ENCODE results near the gene CASQ1. TPM values are rescaled to one million over a fixed set of nuclear protein-coding genes. Genes with fewer than 3 reads are reported as not detected.
A peak's percentile ranks its signal among the peaks of the same experiment; 100 is the strongest.

Gene CASQ1
- total RNA-seq, 4 donors from 2014 or later = 0.95 TPM; not detected in 3

DNA sequence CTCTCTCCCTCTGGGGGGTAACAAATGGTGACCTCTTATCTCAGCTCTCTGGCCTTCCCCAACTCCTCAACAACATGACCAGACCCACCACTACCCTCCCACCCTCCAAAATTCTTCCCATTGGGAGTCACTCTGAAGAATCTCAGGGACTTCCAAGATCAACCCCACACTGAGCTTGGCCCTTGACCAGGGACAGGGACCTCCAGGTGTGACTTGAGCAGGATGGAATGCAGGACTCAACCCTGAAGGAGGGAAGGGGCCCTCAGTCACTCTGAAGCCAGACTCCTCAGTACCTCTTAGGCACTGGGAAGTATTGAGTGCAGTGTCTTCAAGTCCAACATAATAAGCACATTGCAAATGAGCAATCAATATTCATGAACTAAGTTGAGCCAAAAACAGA lies 1.9 kb downstream of the CASQ1 start:
- H3K27ac ChIP-seq = no peak overlapping the region
- no peaks in the 10 kb centered on the region for H3K9me3 ChIP-seq
- no peaks in the 10 kb centered on the region for H3K36me3 ChIP-seq
- DNase-seq = no peak
- H3K4me1 ChIP-seq = peaks cover 0 to 22% (median 7%) of the 10 kb centered on the region in 3 donors
- no peak overlapping the region for H3K4me3 ChIP-seq
- intact Hi-C loops (cut with DNase I) = no loop called here
- no peaks in the 10 kb centered on the region for H3K27me3 ChIP-seq
- no peak for TF ChIP-seq POLR2A (IDR thresholded peaks at IDR 0.05)
- TF ChIP-seq, protein P1, sequence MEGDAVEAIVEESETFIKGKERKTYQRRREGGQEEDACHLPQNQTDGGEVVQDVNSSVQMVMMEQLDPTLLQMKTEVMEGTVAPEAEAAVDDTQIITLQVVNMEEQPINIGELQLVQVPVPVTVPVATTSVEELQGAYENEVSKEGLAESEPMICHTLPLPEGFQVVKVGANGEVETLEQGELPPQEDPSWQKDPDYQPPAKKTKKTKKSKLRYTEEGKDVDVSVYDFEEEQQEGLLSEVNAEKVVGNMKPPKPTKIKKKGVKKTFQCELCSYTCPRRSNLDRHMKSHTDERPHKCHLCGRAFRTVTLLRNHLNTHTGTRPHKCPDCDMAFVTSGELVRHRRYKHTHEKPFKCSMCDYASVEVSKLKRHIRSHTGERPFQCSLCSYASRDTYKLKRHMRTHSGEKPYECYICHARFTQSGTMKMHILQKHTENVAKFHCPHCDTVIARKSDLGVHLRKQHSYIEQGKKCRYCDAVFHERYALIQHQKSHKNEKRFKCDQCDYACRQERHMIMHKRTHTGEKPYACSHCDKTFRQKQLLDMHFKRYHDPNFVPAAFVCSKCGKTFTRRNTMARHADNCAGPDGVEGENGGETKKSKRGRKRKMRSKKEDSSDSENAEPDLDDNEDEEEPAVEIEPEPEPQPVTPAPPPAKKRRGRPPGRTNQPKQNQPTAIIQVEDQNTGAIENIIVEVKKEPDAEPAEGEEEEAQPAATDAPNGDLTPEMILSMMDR (IDR thresholded peaks at IDR 0.05) = no peak

DNA sequence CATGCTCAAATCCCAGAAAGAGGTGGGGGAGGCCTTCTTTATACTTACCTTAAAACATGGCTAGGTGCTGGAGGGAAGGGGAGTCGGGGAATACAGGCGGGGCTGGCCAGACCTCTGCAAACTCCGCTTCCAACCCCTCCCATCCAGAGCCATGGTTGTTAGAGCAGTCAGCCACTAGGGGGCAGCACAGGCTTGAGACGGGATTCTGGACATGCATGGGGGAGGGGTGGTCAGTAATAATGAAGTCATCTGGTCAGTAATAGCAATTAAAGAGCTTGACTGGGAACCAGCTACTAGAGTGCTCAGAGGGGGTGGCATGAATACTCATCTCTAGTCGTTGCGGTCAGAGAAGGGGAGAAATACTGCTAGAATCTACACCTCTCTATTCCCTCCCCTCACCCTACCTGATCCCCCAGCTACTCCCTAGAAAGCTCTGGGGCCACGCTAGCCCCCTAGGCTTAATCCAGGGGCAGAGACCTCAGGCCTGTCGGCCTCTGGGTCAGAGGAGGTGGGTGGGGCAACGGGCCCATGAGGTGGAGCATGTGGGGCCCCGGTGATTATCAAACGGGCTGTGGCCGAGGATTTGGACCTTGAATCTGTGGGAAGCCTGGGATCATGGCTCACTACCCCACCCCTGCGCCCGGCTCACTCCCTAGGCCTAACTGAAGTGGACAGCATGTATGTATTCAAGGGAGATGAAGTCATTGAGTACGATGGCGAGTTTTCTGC lies 2.9 kb downstream of the CASQ1 start:
- H3K27me3 ChIP-seq = no peaks in the 10 kb centered on the region
- H3K4me1 ChIP-seq = peaks cover 0 to 22% (median 7%) of the 10 kb centered on the region in 3 donors
- no peaks in the 10 kb centered on the region for H3K9me3 ChIP-seq
- peak; percentile 9 for DNase-seq
- no peak overlapping the region for H3K27ac ChIP-seq
- H3K36me3 ChIP-seq = no peaks in the 10 kb centered on the region
- intact Hi-C loops (cut with DNase I) = no loop called here
- TF ChIP-seq POLR2A (IDR thresholded peaks at IDR 0.05) = no peak
- TF ChIP-seq, protein P1 (IDR thresholded peaks at IDR 0.05) = peak; percentile 90 to 97 (median 96)
- H3K4me3 ChIP-seq = no peak overlapping the region
- WGBS, 2 donors = 20 to 29% methylated on average over 8 to 15 of the region's 16 CpGs

DNA sequence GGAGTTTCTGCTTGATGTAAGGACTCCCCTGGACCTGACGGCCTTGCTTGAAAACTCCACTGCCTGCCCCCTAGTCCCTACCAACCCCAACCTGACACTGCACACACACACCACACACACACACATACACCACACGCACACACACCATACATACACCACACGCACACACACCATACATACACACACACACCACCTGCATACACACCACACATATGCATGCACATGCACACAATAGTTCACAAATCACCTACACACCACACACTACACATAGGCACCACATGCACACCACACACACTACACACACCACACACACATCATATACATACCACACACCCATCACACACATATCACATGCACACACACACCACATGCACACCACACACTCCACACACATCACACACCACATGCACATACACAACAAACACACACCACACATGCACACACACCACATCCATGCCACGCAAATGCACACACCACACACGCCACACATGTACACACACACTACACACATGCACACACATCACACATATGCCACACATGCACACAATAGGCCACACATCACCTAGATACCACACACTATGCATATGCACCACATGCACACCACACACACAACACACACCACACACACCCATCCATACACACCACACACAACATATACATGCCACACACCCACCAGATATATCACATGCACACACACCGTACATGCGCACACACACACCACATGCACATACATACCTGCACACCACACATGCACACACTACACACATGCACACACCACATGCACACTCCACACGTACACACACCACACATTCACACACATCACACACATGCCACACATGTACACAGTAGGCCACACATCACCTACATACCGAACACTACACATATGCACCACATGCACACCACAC lies 3.7 kb downstream of the CASQ1 start:
- peaks cover 0 to 22% (median 7%) of the 10 kb centered on the region in 3 donors for H3K4me1 ChIP-seq
- no peak overlapping the region for H3K27ac ChIP-seq
- no peak for TF ChIP-seq POLR2A (IDR thresholded peaks at IDR 0.05)
- TF ChIP-seq, protein P1 (IDR thresholded peaks at IDR 0.05) = no peak
- WGBS, 2 donors = 76 to 81% methylated on average over 9 of the region's 9 CpGs
- DNase-seq = no peak
- intact Hi-C loops (cut with DNase I) = no loop called here
- no peaks in the 10 kb centered on the region for H3K9me3 ChIP-seq
- no peaks in the 10 kb centered on the region for H3K27me3 ChIP-seq
- H3K4me3 ChIP-seq = no peak overlapping the region
- H3K36me3 ChIP-seq = no peaks in the 10 kb centered on the region

DNA sequence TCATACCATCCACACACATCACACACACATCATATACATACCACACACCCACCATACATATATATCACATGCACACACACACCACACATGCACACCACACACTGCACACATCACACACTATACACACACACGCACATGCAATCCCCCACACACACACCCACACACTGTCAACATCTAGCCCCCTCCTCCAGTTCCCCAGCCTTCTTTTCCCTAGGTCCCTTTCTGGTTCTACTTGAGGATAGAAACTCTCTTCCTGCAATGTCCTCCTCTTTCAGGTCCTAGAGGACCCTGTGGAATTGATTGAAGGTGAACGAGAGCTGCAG lies 4.3 kb downstream of the CASQ1 start:
- WGBS, 2 donors = 73 to 75% methylated on average over 2 of the region's 2 CpGs
- TF ChIP-seq, protein P1 (IDR thresholded peaks at IDR 0.05) = no peak
- no peak for TF ChIP-seq POLR2A (IDR thresholded peaks at IDR 0.05)
- Histone ChIP-seq H3K4me3 (no peak overlapping the region), H3K9me3 (no peaks in the 10 kb centered on the region), H3K36me3 (no peaks in the 10 kb centered on the region), H3K27me3 (no peaks in the 10 kb centered on the region), H3K27ac (no peak overlapping the region), H3K4me1 (peaks cover 0 to 17% (median 7%) of the 10 kb centered on the region in 3 donors)
- intact Hi-C loops (cut with DNase I) = loop anchor here (5.0 kb wide), 2 partner anchors 58 to 98 kb away; no protein-coding TSS in a partner anchor
- no peak for DNase-seq

DNA sequence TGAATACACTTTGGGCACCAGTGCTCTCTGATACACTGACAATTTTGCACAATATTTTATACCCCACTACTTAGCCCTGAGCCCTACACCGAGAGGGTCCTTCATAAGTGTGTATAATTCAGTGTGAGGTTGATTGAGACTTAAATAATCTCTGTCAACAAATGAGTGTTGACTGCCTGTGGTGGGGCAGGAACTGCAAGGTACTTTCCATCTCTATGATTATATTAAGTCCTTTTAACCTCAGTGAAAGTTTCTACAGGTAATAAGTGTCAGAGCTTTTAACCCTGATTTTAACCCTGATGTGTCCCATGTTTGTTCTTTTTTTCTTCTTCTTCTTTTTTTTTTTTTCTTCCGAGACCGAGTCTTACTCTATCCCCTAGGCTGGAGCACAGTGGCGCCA lies 5.8 kb downstream of the CASQ1 start:
- WGBS, 2 donors = 81 to 82% methylated on average over 4 of the region's 4 CpGs
- TF ChIP-seq, protein P1 (IDR thresholded peaks at IDR 0.05) = no peak
- no peak for TF ChIP-seq POLR2A (IDR thresholded peaks at IDR 0.05)
- H3K9me3 ChIP-seq = no peaks in the 10 kb centered on the region
- DNase-seq = no peak
- H3K27me3 ChIP-seq = no peaks in the 10 kb centered on the region
- intact Hi-C loops (cut with DNase I) = loop anchor here (5.0 kb wide), 2 partner anchors 56 to 96 kb away; no protein-coding TSS in a partner anchor
- peaks cover 0 to 12% (median 7%) of the 10 kb centered on the region in 3 donors for H3K4me1 ChIP-seq
- no peaks in the 10 kb centered on the region for H3K36me3 ChIP-seq
- H3K4me3 ChIP-seq = no peak overlapping the region
- no peak overlapping the region for H3K27ac ChIP-seq
